Activated naive CD8-positive, alpha-beta T cell treated with anti-CD3 and anti-CD28 coated beads, Interleukin-2, amount 50 U/mL, for 24 hours (primary cell): ENCODE measurements around the gene MRGPRD.

Experiments
- ATAC-seq: fragments of 150-1000 bp; cut with Tn5 transposase; one replicate; pipeline ENCODE4 v1.10.0; 2021
- DNase-seq: peaks from one replicate; pipeline ENCODE4 v3.0.0; 2021
- H3K27ac Mint-ChIP-seq: one replicate; pipeline ENCODE4 v1.8.0; 2021; ENCODE audit warnings: mild to moderate bottlenecking, mixed read lengths
- H3K27me3 Mint-ChIP-seq: one replicate; pipeline ENCODE4 v1.8.0; 2021; ENCODE audit warnings: mixed read lengths
- H3K36me3 Mint-ChIP-seq: one replicate; pipeline ENCODE4 v1.8.0; 2021; ENCODE audit warnings: low read depth, mixed read lengths
- H3K4me1 Mint-ChIP-seq: one replicate; pipeline ENCODE4 v1.8.0; 2021; ENCODE audit warnings: mixed read lengths
- H3K4me3 Mint-ChIP-seq: one replicate; pipeline ENCODE4 v1.8.0; 2021; ENCODE audit warnings: mild to moderate bottlenecking, moderate library complexity, mixed read lengths
- H3K9me3 Mint-ChIP-seq: one replicate; pipeline ENCODE4 v1.8.0; 2021; ENCODE audit warnings: mixed read lengths

Gene MRGPRD

DNA sequence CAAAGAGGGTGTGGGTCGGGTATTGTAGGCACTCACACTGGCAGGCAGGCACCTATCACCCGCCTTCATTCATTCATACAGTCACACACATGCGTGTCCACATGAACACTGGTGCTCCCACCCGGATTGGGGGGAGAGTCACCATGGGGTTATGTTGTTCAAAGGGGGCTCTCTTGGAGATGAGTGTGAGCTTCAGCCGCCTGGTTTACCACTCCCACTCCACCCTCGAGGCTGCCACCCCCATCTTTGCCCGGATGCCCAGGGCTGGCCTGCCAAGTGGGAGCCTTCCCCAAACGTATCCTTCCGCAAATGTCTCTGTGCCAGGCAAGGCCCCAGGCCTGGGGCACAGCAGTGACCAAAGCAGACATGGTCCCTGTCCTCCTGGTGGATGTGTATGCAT lies 22.6 kb downstream of the MRGPRD start:
- Mint-ChIP-seq H3K27ac (no peak overlapping the region), H3K4me1 (peaks cover 10% of the 10 kb centered on the region), H3K36me3 (peaks cover 2% of the 10 kb centered on the region), H3K9me3 (no peaks in the 10 kb centered on the region), H3K4me3 (no peak overlapping the region), H3K27me3 (peaks cover 2% of the 10 kb centered on the region)
- ATAC-seq: no peak
- DNase-seq: no peak

DNA sequence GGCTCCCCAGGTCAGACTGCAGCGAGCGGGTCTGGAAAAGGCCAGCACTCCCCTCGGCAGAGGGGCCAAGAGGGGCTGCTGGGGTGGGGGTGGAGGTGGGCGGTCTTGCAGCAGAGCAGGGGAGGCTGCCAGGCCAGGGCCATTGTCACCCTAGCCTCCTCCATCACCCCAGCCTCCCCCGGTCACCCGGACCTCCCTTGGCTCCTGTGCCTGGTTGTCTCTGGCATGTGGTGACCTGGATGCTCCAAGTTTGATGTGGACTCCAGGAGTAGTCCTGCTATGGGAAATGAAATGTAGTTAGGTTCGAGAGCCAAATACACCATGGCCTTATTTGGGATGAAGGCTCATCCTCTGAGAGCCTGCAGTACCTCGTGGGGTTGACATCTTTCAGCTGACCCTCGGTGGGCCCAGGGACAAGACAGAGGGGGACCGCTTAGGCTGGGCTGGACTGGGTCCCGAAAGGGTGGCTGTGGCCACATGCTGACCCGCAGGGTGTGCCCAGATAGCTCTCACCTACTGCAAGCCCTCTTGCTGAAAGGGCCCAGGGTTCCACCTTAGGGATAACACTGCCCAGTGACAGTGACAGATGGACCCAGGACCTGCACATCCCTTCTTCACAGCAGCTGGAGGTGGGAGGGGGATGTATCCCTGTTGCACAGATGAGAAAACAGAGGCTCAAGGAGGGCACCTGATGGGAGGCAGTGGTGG lies 24.1 kb downstream of the MRGPRD start:
- Mint-ChIP-seq H3K4me3 (no peak overlapping the region), H3K4me1 (peaks cover 3% of the 10 kb centered on the region)

GRCh38 chr11:68956142-68956541 lies 24.6 kb downstream of the MRGPRD start:
- DNase-seq (peak; percentile 50), ATAC-seq (peak; percentile 44)
- H3K27me3 Mint-ChIP-seq: peaks cover 2% of the 10 kb centered on the region
- H3K36me3 Mint-ChIP-seq: peaks cover 2% of the 10 kb centered on the region
- no peaks in the 10 kb centered on the region for H3K9me3 Mint-ChIP-seq
- peaks cover 3% of the 10 kb centered on the region for H3K4me1 Mint-ChIP-seq
- H3K4me3 Mint-ChIP-seq: no peak overlapping the region
- no peak overlapping the region for H3K27ac Mint-ChIP-seq

More for the DNA sequence above, 24.1 kb downstream of the MRGPRD start:
- no peaks in the 10 kb centered on the region for H3K9me3 Mint-ChIP-seq
- DNase-seq (no peak), ATAC-seq (no peak)
- peaks cover 2% of the 10 kb centered on the region for H3K36me3 Mint-ChIP-seq
- H3K27me3 Mint-ChIP-seq: peaks cover 2% of the 10 kb centered on the region
- no peak overlapping the region for H3K27ac Mint-ChIP-seq

DNA sequence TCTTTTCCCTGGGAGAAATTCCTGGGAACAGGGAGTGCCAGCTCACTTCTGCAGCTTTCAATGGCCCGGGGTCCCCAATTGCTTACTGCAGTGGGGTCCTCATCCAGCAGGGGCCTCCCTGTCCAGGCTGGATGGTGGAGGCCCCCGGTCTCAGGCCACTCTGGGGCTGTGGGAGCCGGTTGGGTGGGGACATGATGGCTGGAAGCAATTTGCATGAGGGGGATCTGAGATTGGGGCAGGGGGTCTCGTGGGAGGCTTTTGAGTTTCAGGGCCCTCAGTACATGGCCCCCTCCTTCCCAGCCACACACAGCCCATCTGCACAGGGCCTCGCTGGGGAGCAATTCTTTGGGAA lies 25.2 kb downstream of the MRGPRD start:
- no peak overlapping the region for H3K4me3 Mint-ChIP-seq

DNA sequence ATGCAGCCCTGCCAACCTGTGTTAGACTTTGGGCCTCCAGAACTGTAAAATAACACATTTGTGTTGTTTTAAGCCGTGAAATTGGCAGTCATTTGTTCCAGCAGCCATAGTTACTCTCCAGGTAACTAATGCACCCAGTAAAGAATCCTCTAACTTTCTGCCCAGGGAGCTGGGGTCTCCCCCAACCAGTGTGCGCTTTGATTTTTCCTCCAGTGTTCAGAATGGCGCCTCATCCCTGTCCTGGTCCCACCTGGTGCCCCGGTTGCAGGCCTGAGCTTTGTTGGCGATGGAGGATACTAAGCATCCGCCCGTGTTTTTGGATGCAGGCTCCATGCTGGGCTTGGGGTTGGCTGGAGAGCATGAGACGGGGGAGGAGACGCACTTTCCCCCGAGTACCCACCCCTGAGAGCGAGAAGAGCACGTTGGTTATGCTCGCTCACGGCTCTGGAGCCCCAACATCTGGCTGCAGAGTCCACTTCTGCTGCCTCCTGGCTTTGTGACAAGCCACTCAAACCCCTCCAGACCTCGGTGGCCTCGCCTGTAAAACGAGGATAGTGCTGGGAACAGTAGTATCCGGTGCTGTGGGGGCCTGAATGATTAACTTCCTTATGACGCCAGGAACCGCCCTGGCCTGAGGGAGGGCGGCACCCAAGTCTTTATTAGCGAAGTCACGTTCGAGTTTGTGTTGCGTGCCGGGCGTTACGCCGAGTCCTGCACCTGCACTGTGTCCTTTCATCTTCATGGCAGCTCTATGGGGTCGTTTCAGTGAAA lies 25.8 kb downstream of the MRGPRD start:
- no peak overlapping the region for H3K27ac Mint-ChIP-seq
- no peak overlapping the region for H3K4me3 Mint-ChIP-seq
- no peaks in the 10 kb centered on the region for H3K9me3 Mint-ChIP-seq
- H3K36me3 Mint-ChIP-seq: peaks cover 2% of the 10 kb centered on the region
- peak; percentile 13 for ATAC-seq
- peaks cover 2% of the 10 kb centered on the region for H3K27me3 Mint-ChIP-seq
- no peak for DNase-seq
- H3K4me1 Mint-ChIP-seq: peaks cover 3% of the 10 kb centered on the region

More for the DNA sequence above, 25.2 kb downstream of the MRGPRD start:
- H3K9me3 Mint-ChIP-seq: no peaks in the 10 kb centered on the region
- H3K27me3 Mint-ChIP-seq: peaks cover 2% of the 10 kb centered on the region
- no peak for DNase-seq
- no peak for ATAC-seq
- peaks cover 2% of the 10 kb centered on the region for H3K36me3 Mint-ChIP-seq
- no peak overlapping the region for H3K27ac Mint-ChIP-seq
- H3K4me1 Mint-ChIP-seq: peaks cover 3% of the 10 kb centered on the region

- peaks cover 9% of the 10 kb centered on the region for H3K4me1 Mint-ChIP-seq
- peaks cover 2% of the 10 kb centered on the region for H3K27me3 Mint-ChIP-seq
- no peaks in the 10 kb centered on the region for H3K36me3 Mint-ChIP-seq
- no peak for DNase-seq
- ATAC-seq: no peak
- no peak overlapping the region for H3K27ac Mint-ChIP-seq
- H3K4me3 Mint-ChIP-seq: no peak overlapping the region
- H3K9me3 Mint-ChIP-seq: no peaks in the 10 kb centered on the region
These were observed 30.0 kb downstream of the MRGPRD start for GRCh38 chr11:68950762-68951161.

DNA sequence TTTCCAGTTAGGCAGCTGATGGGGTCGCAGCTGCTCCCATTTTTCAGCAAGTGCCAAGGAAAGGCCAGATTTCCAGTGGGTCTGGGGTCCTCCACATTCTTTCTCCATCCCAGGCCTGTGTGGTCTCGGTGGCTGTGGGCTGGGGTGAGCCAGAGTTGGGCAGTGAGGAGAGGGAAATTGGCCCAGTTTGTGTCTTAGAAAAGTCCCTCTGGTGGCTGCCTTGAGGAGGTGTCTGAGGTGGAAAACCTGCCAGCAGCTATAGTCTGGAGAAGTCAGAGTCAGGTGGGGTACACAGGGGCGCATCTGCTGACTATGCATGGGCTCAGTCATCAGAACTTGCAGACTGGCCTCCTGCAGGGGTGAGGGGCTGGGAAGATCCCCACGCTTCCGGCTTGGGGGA lies 30.5 kb downstream of the MRGPRD start:
- Mint-ChIP-seq H3K4me1 (peaks cover 11% of the 10 kb centered on the region), H3K9me3 (no peaks in the 10 kb centered on the region), H3K36me3 (no peaks in the 10 kb centered on the region), H3K27ac (no peak overlapping the region), H3K27me3 (peaks cover 1% of the 10 kb centered on the region), H3K4me3 (no peak overlapping the region)
- ATAC-seq (no peak), DNase-seq (no peak)

- H3K27me3 Mint-ChIP-seq: no peaks in the 10 kb centered on the region
- no peaks in the 10 kb centered on the region for H3K36me3 Mint-ChIP-seq
- no peak overlapping the region for H3K27ac Mint-ChIP-seq
- ATAC-seq (no peak), DNase-seq (no peak)
- peaks cover 10% of the 10 kb centered on the region for H3K4me1 Mint-ChIP-seq
- H3K4me3 Mint-ChIP-seq: no peak overlapping the region
- no peaks in the 10 kb centered on the region for H3K9me3 Mint-ChIP-seq
These were observed 31.9 kb downstream of the MRGPRD start for GRCh38 chr11:68948935-68949334.

DNA sequence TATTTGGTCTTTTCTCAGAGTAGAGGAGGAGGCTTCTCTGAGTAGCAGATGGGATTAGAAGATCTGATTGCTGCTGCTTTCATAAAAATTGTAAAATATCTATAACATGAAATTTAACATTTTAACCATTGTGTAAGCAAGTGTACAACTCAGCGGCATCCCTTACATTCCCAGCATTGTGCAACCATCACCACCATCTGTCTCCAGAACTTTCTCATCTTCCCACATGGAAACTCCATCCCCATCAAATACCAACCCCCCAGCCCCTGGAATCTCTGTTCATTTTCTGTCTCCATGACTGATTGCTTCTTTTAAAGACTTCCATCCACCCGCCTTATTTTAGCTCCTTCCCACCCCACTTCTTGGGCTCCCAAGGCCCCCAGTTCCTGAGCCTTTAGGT lies 32.3 kb downstream of the MRGPRD start:
- no peak for ATAC-seq
- Mint-ChIP-seq H3K27me3 (no peaks in the 10 kb centered on the region), H3K9me3 (no peaks in the 10 kb centered on the region), H3K4me3 (no peak overlapping the region), H3K36me3 (no peaks in the 10 kb centered on the region), H3K4me1 (peaks cover 10% of the 10 kb centered on the region), H3K27ac (no peak overlapping the region)
- no peak for DNase-seq

GRCh38 chr11:68947151-68947550 lies 33.6 kb downstream of the MRGPRD start:
- ATAC-seq (no peak), DNase-seq (no peak)
- H3K4me3 Mint-ChIP-seq: no peak overlapping the region
- H3K27me3 Mint-ChIP-seq: no peaks in the 10 kb centered on the region
- H3K9me3 Mint-ChIP-seq: no peaks in the 10 kb centered on the region
- peaks cover 13% of the 10 kb centered on the region for H3K4me1 Mint-ChIP-seq
- H3K36me3 Mint-ChIP-seq: no peaks in the 10 kb centered on the region
- no peak overlapping the region for H3K27ac Mint-ChIP-seq

- Mint-ChIP-seq H3K9me3 (no peaks in the 10 kb centered on the region), H3K27me3 (no peaks in the 10 kb centered on the region), H3K27ac (no peak overlapping the region), H3K4me3 (no peak overlapping the region), H3K4me1 (peaks cover 13% of the 10 kb centered on the region), H3K36me3 (no peaks in the 10 kb centered on the region)
- ATAC-seq (peak; percentile 60), DNase-seq (no peak)
These were observed 34.2 kb downstream of the MRGPRD start for GRCh38 chr11:68946416-68947090.

- no peak for ATAC-seq
- H3K4me1 Mint-ChIP-seq: peaks cover 13% of the 10 kb centered on the region
- no peaks in the 10 kb centered on the region for H3K9me3 Mint-ChIP-seq
- no peak overlapping the region for H3K27ac Mint-ChIP-seq
- peaks cover 2% of the 10 kb centered on the region for H3K36me3 Mint-ChIP-seq
- DNase-seq: no peak
- H3K4me3 Mint-ChIP-seq: no peak overlapping the region
- no peaks in the 10 kb centered on the region for H3K27me3 Mint-ChIP-seq
These were observed 38.0 kb downstream of the MRGPRD start for GRCh38 chr11:68942751-68943271.

- no peak for DNase-seq
- no peaks in the 10 kb centered on the region for H3K9me3 Mint-ChIP-seq
- H3K27me3 Mint-ChIP-seq: no peaks in the 10 kb centered on the region
- H3K4me1 Mint-ChIP-seq: peaks cover 13% of the 10 kb centered on the region
- H3K4me3 Mint-ChIP-seq: no peak overlapping the region
- peaks cover 2% of the 10 kb centered on the region for H3K36me3 Mint-ChIP-seq
- ATAC-seq: no peak
- H3K27ac Mint-ChIP-seq: no peak overlapping the region
These were observed 38.6 kb downstream of the MRGPRD start for GRCh38 chr11:68942095-68942620.

- no peak for ATAC-seq
- Mint-ChIP-seq H3K4me1 (peaks cover 10% of the 10 kb centered on the region), H3K36me3 (peaks cover 2% of the 10 kb centered on the region), H3K27ac (no peak overlapping the region), H3K4me3 (no peak overlapping the region), H3K27me3 (no peaks in the 10 kb centered on the region), H3K9me3 (no peaks in the 10 kb centered on the region)
- no peak for DNase-seq
These were observed 39.3 kb downstream of the MRGPRD start for GRCh38 chr11:68941324-68942094.
